Measurements from ENCODE around the gene CD200. TPM values are rescaled to one million over a fixed set of nuclear protein-coding genes. Genes with fewer than 3 reads are reported as not detected.

The CD200 gene
- total RNA-seq, 4 donors from 2014 or later = 2.5 to 15.6 (median 4.8) TPM

DNA sequence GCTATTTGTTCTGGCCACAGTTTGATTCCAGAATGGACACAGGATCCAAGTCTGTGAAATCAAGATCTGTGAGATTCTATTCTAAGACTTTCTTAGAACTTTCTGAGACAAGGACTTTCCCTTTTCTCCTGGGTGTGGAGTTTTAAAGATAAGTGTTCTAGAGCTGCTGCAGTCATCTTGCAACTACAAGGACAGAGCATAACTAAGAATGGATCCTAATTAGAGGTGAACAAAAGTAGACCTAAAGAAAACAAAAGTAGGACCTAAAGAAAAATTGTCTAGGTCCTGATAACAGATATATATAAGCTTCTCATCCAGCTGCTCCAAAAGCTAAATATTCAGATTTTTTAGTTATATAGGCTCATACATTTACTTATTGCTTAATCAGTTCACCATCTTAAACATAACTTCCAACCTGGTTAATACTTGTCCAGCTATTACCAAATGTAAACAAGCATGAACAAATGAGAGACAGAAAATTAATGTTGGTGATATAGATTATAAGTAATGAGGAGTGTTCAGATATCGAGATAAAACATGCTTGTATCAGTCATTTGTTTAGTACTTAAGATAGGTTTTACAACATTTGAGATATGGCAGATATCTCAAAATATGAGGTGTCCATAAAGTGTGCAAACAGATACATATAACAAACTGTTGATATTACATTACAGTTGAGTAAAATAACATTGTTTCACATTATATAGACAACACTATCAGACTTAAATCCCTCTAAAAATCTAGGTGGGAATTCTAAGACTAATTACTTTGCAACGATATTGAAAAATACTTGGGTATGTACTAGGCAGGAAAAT, 75.1 kb downstream of the CD200 start:
- Histone ChIP-seq H3K9me3 (no peaks in the 10 kb centered on the region), H3K4me3 (no peak overlapping the region), H3K27ac (peak overlapping the region in 1 of 4 donors; percentile 50), H3K36me3 (no peaks in the 10 kb centered on the region), H3K27me3 (no peaks in the 10 kb centered on the region), H3K4me1 (peaks cover 0 to 6% (median 0%) of the 10 kb centered on the region in 3 donors)
- ATAC-seq = no peak
- TF ChIP-seq POLR2A (IDR thresholded peaks at IDR 0.05) (no peak), POLR2AphosphoS5 (IDR thresholded peaks at IDR 0.05) (no peak), EP300 (IDR thresholded peaks at IDR 0.05) (no peak)
- TF ChIP-seq, protein P1, sequence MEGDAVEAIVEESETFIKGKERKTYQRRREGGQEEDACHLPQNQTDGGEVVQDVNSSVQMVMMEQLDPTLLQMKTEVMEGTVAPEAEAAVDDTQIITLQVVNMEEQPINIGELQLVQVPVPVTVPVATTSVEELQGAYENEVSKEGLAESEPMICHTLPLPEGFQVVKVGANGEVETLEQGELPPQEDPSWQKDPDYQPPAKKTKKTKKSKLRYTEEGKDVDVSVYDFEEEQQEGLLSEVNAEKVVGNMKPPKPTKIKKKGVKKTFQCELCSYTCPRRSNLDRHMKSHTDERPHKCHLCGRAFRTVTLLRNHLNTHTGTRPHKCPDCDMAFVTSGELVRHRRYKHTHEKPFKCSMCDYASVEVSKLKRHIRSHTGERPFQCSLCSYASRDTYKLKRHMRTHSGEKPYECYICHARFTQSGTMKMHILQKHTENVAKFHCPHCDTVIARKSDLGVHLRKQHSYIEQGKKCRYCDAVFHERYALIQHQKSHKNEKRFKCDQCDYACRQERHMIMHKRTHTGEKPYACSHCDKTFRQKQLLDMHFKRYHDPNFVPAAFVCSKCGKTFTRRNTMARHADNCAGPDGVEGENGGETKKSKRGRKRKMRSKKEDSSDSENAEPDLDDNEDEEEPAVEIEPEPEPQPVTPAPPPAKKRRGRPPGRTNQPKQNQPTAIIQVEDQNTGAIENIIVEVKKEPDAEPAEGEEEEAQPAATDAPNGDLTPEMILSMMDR (IDR thresholded peaks at IDR 0.05) = no peak
- 83 to 85% methylated on average over 2 of the region's 2 CpGs for WGBS, 2 donors (ENCODE audit: low coverage in 1 of 2)

DNA sequence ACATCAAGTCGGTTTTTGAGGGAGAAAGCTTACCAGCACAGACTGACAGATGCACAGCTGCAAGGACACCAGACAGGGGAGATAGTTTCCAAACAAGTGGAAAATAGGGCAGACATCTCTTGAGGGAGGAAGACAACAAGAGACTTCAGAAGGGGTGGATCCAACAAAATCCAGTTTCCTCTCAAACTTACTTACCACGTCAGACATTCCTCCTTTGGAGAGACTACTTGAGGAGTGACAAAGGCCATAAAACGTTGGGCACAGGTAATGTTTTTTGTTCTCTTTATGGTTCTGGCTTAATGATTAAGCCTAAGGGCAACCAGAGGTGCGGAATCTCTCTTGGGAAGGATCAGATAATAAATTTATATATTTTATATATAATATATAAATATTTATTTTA, 76.1 kb downstream of the CD200 start:
- TF ChIP-seq, protein P1 (IDR thresholded peaks at IDR 0.05) = no peak
- TF ChIP-seq POLR2A (IDR thresholded peaks at IDR 0.05) (no peak), POLR2AphosphoS5 (IDR thresholded peaks at IDR 0.05) (no peak), EP300 (IDR thresholded peaks at IDR 0.05) (no peak)
- H3K9me3 ChIP-seq = no peaks in the 10 kb centered on the region
- H3K27ac ChIP-seq = no peak overlapping the region
- no peak overlapping the region for H3K4me3 ChIP-seq
- ATAC-seq = no peak
- WGBS, 2 donors (ENCODE audit: low coverage in 1 of 2) = 74 to 77% methylated on average over 4 of the region's 4 CpGs
- no peaks in the 10 kb centered on the region for H3K27me3 ChIP-seq
- H3K4me1 ChIP-seq = peaks cover 0 to 6% (median 0%) of the 10 kb centered on the region in 3 donors
- no peaks in the 10 kb centered on the region for H3K36me3 ChIP-seq

DNA sequence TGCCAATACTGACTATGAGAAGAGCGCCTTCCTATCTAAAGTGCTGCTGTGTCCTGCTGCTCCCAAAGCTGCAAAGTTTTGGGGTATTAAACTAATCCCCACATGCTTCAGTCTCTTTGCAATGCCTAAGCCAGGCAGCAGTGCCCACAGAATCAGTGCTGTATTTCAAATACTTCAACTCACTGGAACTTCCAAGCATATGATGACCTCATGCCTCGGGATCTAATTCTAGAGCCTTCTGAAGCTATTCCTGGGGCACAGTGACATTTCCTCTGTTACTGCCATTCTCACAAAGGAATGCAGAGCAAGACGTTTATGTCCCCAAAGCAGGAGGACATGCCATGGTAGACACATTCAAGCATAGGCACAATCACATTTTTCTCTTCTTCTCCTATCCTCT, 78.5 kb downstream of the CD200 start:
- Histone ChIP-seq H3K4me3 (no peak overlapping the region), H3K4me1 (peaks cover 0 to 6% (median 0%) of the 10 kb centered on the region in 3 donors), H3K27ac (no peak overlapping the region), H3K9me3 (no peaks in the 10 kb centered on the region), H3K27me3 (no peaks in the 10 kb centered on the region), H3K36me3 (no peaks in the 10 kb centered on the region)
- TF ChIP-seq, protein P1 (IDR thresholded peaks at IDR 0.05) = no peak
- TF ChIP-seq POLR2A (IDR thresholded peaks at IDR 0.05) = no peak
- TF ChIP-seq POLR2AphosphoS5 (IDR thresholded peaks at IDR 0.05) = no peak
- no peak for TF ChIP-seq EP300 (IDR thresholded peaks at IDR 0.05)
- WGBS, 2 donors (ENCODE audit: low coverage in 1 of 2) = 60 to 80% methylated on average over 3 of the region's 3 CpGs
- no peak for ATAC-seq

Other genes with a start within 250 kb of the CD200 start
- 1 to 10 TPM; 1.6 to 3.4 (median 1.9) TPM for gene C3orf52, start 246.8 kb upstream of the CD200 start, total RNA-seq
- under 1 TPM in 1 of 4 donors, not detected in 3; 0.42 TPM for gene GCSAM, start 199.9 kb upstream of the CD200 start, total RNA-seq
- under 1 TPM in 1 of 4 donors, not detected in 3; 0.15 TPM for gene SLC9C1, start 38.9 kb upstream of the CD200 start, total RNA-seq
- 1 to 10 TPM in 1 of 4 donors, under 1 TPM in 1, not detected in 2; 0.08 to 1.8 TPM for gene BTLA, start 166.3 kb downstream of the CD200 start, total RNA-seq
- 10 to 100 TPM; 41.7 to 55.1 (median 44.3) TPM for gene ATG3, start 228.8 kb downstream of the CD200 start, total RNA-seq
- 10 to 100 TPM; 20.7 to 29.7 (median 25.4) TPM for gene SLC35A5, start 228.9 kb downstream of the CD200 start, total RNA-seq